Regular cardiac myocyte (primary cell): ENCODE data around the gene DXO. TPM values are rescaled to one million over a fixed set of nuclear protein-coding genes. Genes with fewer than 3 reads are reported as not detected.

Experiments used
- total RNA-seq: library from RNA; depleted of rRNA; stranded (reverse); fragments of >200 nt; gene quantifications from 2 replicates; pipeline ENCODE4 v1.2.3, GENCODE V29; 2014

DXO gene
- 11.9 and 14.7 TPM in 2 replicates for total RNA-seq

GRCh38 chr6:31971993-31972708 is at the start of gene DXO:
TSS of gene DXO (minus strand) at chr6:31972138. CDS start at chr6:31971675, 463 bp downstream.

GRCh38 chr6:32014547-32014946 is 42.6 kb upstream of the DXO start, which contains the start of gene C4B:
TSS of gene C4B (plus strand) at chr6:32014795. CDS start at chr6:32014846, 51 bp downstream.

GRCh38 chr6:31981744-31982143 is 9.8 kb upstream of the DXO start, which contains the start of gene C4A:
TSS of gene C4A (plus strand) at chr6:31982057. CDS start at chr6:31982108, 51 bp downstream.

GRCh38 chr6:31958741-31959739 is 12.9 kb downstream of the DXO start, which contains the start of the genes NELFE and SKIC2:
TSS of gene NELFE (minus strand) at chr6:31958971. CDS start at chr6:31958446, 525 bp downstream.
TSS of gene SKIC2 (plus strand) at chr6:31959175. CDS start at chr6:31959193, 18 bp downstream.

GRCh38 chr6:31945507-31946369 is 26.2 kb downstream of the DXO start, which contains the start of gene CFB:
TSS of gene CFB (plus strand) at chr6:31946095. CDS start at chr6:31946222, 127 bp downstream.

GRCh38 chr6:31927242-31927862 is 44.6 kb downstream of the DXO start, which contains the start of gene C2:
TSS of gene C2 (plus strand) at chr6:31927717. CDS start at chr6:31927753, 36 bp downstream.

Other genes with a start within 250 kb of the DXO start
- gene MPIG6B, start 248.8 kb downstream of the DXO start, total RNA-seq, result 0.28 TPM in 1 of 2 replicates, not detected in the other
- gene DDAH2, start 242.8 kb downstream of the DXO start, total RNA-seq, result 58.1 and 70.5 TPM in 2 replicates
- 711 and 1,283 TPM in 2 replicates for gene CLIC1, start 235.6 kb downstream of the DXO start, total RNA-seq
- 4.4 and 5.4 TPM in 2 replicates for gene MSH5, start 232.1 kb downstream of the DXO start, total RNA-seq
- 0.19 and 0.85 TPM in 2 replicates for gene SAPCD1, start 209.5 kb downstream of the DXO start, total RNA-seq
- under 0.01 TPM in 1 of 2 replicates, not detected in the other for gene VWA7, start 194.8 kb downstream of the DXO start, total RNA-seq
- 32.4 and 91.3 TPM in 2 replicates for gene VARS1, start 176.4 kb downstream of the DXO start, total RNA-seq
- gene LSM2, start 165.2 kb downstream of the DXO start, total RNA-seq, result 18.0 and 46.2 TPM in 2 replicates
- 1.3 and 2.8 TPM in 2 replicates for gene HSPA1L, start 156.9 kb downstream of the DXO start, total RNA-seq
- gene HSPA1A, start 156.6 kb downstream of the DXO start, total RNA-seq, result 87.9 and 192 TPM in 2 replicates
- gene HSPA1B, start 144.4 kb downstream of the DXO start, total RNA-seq, result 119 and 235 TPM in 2 replicates
- 51.4 and 93.9 TPM in 2 replicates for gene NEU1, start 109.3 kb downstream of the DXO start, total RNA-seq
- gene SLC44A4, start 93.1 kb downstream of the DXO start, total RNA-seq, result not detected in 2 replicates
- gene EHMT2, start 74.4 kb downstream of the DXO start, total RNA-seq, result 50.2 and 55.2 TPM in 2 replicates
- gene ZBTB12, start 70.1 kb downstream of the DXO start, total RNA-seq, result 4.2 and 4.6 TPM in 2 replicates
- gene C2, start 44.4 kb downstream of the DXO start, total RNA-seq, result 0.38 and 6.8 TPM in 2 replicates
- 5.8 and 65.1 TPM in 2 replicates for gene CFB, start 26.0 kb downstream of the DXO start, total RNA-seq
- gene NELFE, start 13.2 kb downstream of the DXO start, total RNA-seq, result 79.5 and 180 TPM in 2 replicates
- 70.5 and 74.2 TPM in 2 replicates for gene SKIC2, start 13.0 kb downstream of the DXO start, total RNA-seq
- gene C4A, start 9.9 kb upstream of the DXO start, total RNA-seq, result 1.2 and 5.1 TPM in 2 replicates
- 1.9 and 4.5 TPM in 2 replicates for gene C4B, start 42.7 kb upstream of the DXO start, total RNA-seq
- 0.19 TPM in 1 of 2 replicates, not detected in the other for gene CYP21A2, start 66.3 kb upstream of the DXO start, total RNA-seq
- 3.6 and 10.4 TPM in 2 replicates for gene TNXB, start 137.2 kb upstream of the DXO start, total RNA-seq
- 6.7 and 14.9 TPM in 2 replicates for gene ATF6B, start 156.1 kb upstream of the DXO start, total RNA-seq
- 5.0 and 5.9 TPM in 2 replicates for gene FKBPL, start 158.2 kb upstream of the DXO start, total RNA-seq
- gene PRRT1, start 179.8 kb upstream of the DXO start, total RNA-seq, result 0.28 TPM in 1 of 2 replicates, not detected in the other
- 10.2 and 49.3 TPM in 2 replicates for gene PPT2, start 182.0 kb upstream of the DXO start, total RNA-seq
- gene EGFL8, start 192.5 kb upstream of the DXO start, total RNA-seq, result 0.58 and 1.4 TPM in 2 replicates
- gene AGPAT1, start 203.9 kb upstream of the DXO start, total RNA-seq, result 17.8 and 20.3 TPM in 2 replicates
- 35.5 and 41.0 TPM in 2 replicates for gene RNF5, start 206.3 kb upstream of the DXO start, total RNA-seq
- gene AGER, start 212.1 kb upstream of the DXO start, total RNA-seq, result 0.56 and 0.58 TPM in 2 replicates
- gene PBX2, start 218.1 kb upstream of the DXO start, total RNA-seq, result 28.8 and 35.5 TPM in 2 replicates
- 1.5 and 1.7 TPM in 2 replicates for gene GPSM3, start 220.5 kb upstream of the DXO start, total RNA-seq